Endothelial cell of umbilical vein (primary cell): ENCODE results near the gene DTL. TPM values are rescaled to one million over a fixed set of nuclear protein-coding genes. Genes with fewer than 3 reads are reported as not detected.

Experiments used
- BruUV-seq: library from RNA; stranded (reverse); fragments of 400-500 nt; replicated peaks from 2 replicates; lab custom pipeline; 2021; lab: Mats Ljungman, UMichigan
- CTCF ChIA-PET: fragments of 300-600, 350-600 bp; sonication (Branson Sonifier 250); formaldehyde crosslinking; loops from one replicate; lab custom pipeline; 2021; ENCODE audit warnings: antibody characterized with exemption, inconsistent platforms; lab: Charles Lee
- POLR2A ChIA-PET: fragments of 300-600, 350-600 bp; sonication (Branson Sonifier 250); formaldehyde crosslinking; loops from one replicate; lab custom pipeline; 2021; ENCODE audit warnings: antibody characterized with exemption, inconsistent platforms; lab: Charles Lee
- DNase-seq: peaks from one replicate; pipeline ENCODE4 v3.0.0-alpha.2; 2011; ENCODE audit warnings: low read depth, low spot score
- FAIRE-seq: peaks from 2 replicates; lab custom pipeline; 2011; peaks lifted over from hg19 to GRCh38; lab: Jason Lieb, UNC
- H2AFZ ChIP-seq: 2 replicates; pipeline ENCODE4 v1.6.0; 2012; ENCODE audit warnings: low read depth, low read length, control low read depth, inconsistent platforms
- H3K27ac ChIP-seq: 2 replicates; pipeline ENCODE4 v1.5.1; 2011; ENCODE audit warnings: low read depth, mild to moderate bottlenecking, control low read depth, low read length, moderate library complexity; ENCODE audit not compliant: insufficient read depth
- H3K27me3 ChIP-seq, 2 experiments: 2 replicates each; pipeline versions ENCODE4 v1.6.0 to v1.6.1; 2011; ENCODE audit warnings: low read length in 2 of 2, mixed read lengths in 1 of 2; ENCODE audit not compliant: control insufficient read depth in 2 of 2, insufficient read depth in 2 of 2
- H3K36me3 ChIP-seq, 2 experiments: 2 replicates in 1 of 2; 3 replicates in 1 of 2; pipeline ENCODE4 v1.5.1; 2011; ENCODE audit warnings: low read length in 2 of 2, mild to moderate bottlenecking in 1 of 2, moderate library complexity in 1 of 2; ENCODE audit not compliant: control insufficient read depth in 2 of 2, insufficient read depth in 2 of 2; ENCODE audit errors: extremely low read depth in 1 of 2
- H3K4me1 ChIP-seq: 3 replicates; pipeline ENCODE4 v1.5.1; 2011; ENCODE audit warnings: mild to moderate bottlenecking, low read length; ENCODE audit not compliant: control insufficient read depth, insufficient read depth; ENCODE audit errors: extremely low read depth
- H3K4me2 ChIP-seq: 2 replicates; pipeline ENCODE4 v1.6.1; 2011; ENCODE audit warnings: low read length, control low read depth, mixed read lengths; ENCODE audit not compliant: insufficient read depth
- H3K4me3 ChIP-seq, 3 experiments: fragments of 200-600 bp in 1 of 3; sonication (generic), shearing (Covaris generic) in 1 of 3; replicated peaks in 1 of 3; 2 replicates each; pipeline ENCODE4 v1.5.1; 2011 to 2016; ENCODE audit warnings: control low read depth in 3 of 3, low read length in 3 of 3, mild to moderate bottlenecking in 2 of 3, inconsistent platforms in 1 of 3, low read depth in 1 of 3, moderate library complexity in 1 of 3; ENCODE audit not compliant: insufficient read depth in 1 of 3
- H3K79me2 ChIP-seq: 2 replicates; pipeline ENCODE4 v1.6.0; 2012; ENCODE audit warnings: low read length, inconsistent platforms; ENCODE audit not compliant: control insufficient read depth, insufficient read depth
- H3K9ac ChIP-seq: replicated peaks from 2 replicates; pipeline ENCODE3; 2011; ENCODE audit warnings: low read length, control low read depth; ENCODE audit not compliant: insufficient read depth; ENCODE audit errors: extremely low read depth
- H3K9me1 ChIP-seq: replicated peaks from 3 replicates; pipeline ENCODE4 v1.6.0; 2011; ENCODE audit warnings: mild to moderate bottlenecking, low read length; ENCODE audit not compliant: control insufficient read depth, insufficient read depth; ENCODE audit errors: extremely low read depth
- H3K9me3 ChIP-seq: replicated peaks from 2 replicates; pipeline ENCODE4 v1.5.1; 2012; ENCODE audit warnings: low read length, inconsistent platforms; ENCODE audit not compliant: control insufficient read depth, insufficient read depth
- H4K20me1 ChIP-seq: replicated peaks from 2 replicates; pipeline ENCODE3; 2011; ENCODE audit warnings: mild to moderate bottlenecking, low read length; ENCODE audit not compliant: control insufficient read depth, insufficient read depth; ENCODE audit errors: extremely low read depth
- EZH2 ChIP-seq: IDR thresholded peaks from 2 replicates; pipeline ENCODE4 v1.6.1; 2012; ENCODE audit warnings: borderline replicate concordance, low read depth, mild to moderate bottlenecking, moderate library complexity, low read length, inconsistent platforms; ENCODE audit not compliant: severe bottlenecking
- FOS ChIP-seq: IDR thresholded peaks from 2 replicates; pipeline ENCODE4 v1.6.1; 2011; ENCODE audit warnings: mild to moderate bottlenecking, low read length, moderate library complexity, borderline replicate concordance; ENCODE audit not compliant: insufficient read depth
- GATA2 ChIP-seq: IDR thresholded peaks from 2 replicates; pipeline ENCODE4 v1.7.0; 2011; ENCODE audit warnings: low read depth, mild to moderate bottlenecking, moderate library complexity, mixed read lengths, low read length; ENCODE audit not compliant: insufficient read length, insufficient read depth
- JUN ChIP-seq: IDR thresholded peaks from 2 replicates; pipeline ENCODE4 v1.6.1; 2011; ENCODE audit warnings: borderline replicate concordance, low read depth; ENCODE audit not compliant: insufficient read length, insufficient read depth
- MYC ChIP-seq: IDR thresholded peaks from one replicate; pipeline ENCODE4 v1.6.1; 2011; ENCODE audit warnings: mild to moderate bottlenecking, low read depth, low read length
- dilution Hi-C: fragments of 300-500 bp; cut with MboI; formaldehyde crosslinking; loops from one replicate; pipeline ENCODE4 v1.15.0; 2019; ENCODE audit warnings: low sequenced_read_pairs; ENCODE audit not compliant: extremely low pct_ligation_motif_present
- intact Hi-C: fragments of 100-400 bp; cut with micrococcal nuclease; formaldehyde crosslinking; loops from one replicate; pipeline ENCODE4 v1.10.0; 2022
- polyA plus RNA-seq, 4 experiments: library from polyadenylated mRNA; depleted of rRNA in 3 of 4; stranded (reverse) in 3 of 4; unstranded in 1 of 4; fragments of >200 nt; gene quantifications; 2 replicates each; pipeline versions ENCODE4 v1.2.1 to v1.2.3, GENCODE V29; 2011 to 2012; ENCODE audit warnings: missing spikeins in 1 of 4
- total RNA-seq: library from RNA; stranded (reverse); gene quantifications from 2 replicates; pipeline ENCODE4 v1.2.3, GENCODE V29; 2021
- TF ChIP-seq, protein P1 (sequence below), 2 donors: IDR thresholded peaks; 1 replicate in 1 of 2; 2 replicates in 1 of 2; pipeline ENCODE4 v1.5.1; 2011; ENCODE audit warnings: low read length in 2 of 2, mild to moderate bottlenecking in 2 of 2, moderate library complexity in 2 of 2, control low read depth in 1 of 2, inconsistent platforms in 1 of 2, low read depth in 1 of 2; ENCODE audit not compliant: insufficient read depth in 1 of 2; ENCODE audit errors: extremely low read depth in 1 of 2

DTL gene
- total and polyA plus RNA-seq, 2 donors (not counting 3 experiments of a cell fraction or from before 2014, with no cell fraction given), result 11.2 to 26.5 TPM

DNA sequence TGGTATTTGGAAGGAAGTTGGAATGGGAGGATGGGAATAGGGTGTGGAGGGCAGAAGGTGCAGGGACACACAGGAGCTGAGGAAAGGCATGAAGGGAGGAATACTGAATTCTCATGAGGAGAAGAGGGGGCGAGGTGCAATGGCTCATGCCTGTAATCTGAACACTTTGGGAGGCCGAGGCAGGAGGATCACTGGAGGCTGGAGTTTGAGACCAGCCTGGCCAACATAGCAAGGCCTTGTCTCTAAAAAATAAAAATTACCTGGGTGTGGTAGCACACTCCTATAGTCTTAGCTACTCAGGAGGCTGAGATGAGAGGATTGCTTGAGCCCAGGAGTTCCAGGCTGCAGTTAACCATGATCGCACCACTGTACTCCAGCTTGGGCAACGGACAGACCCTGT, 117.3 kb downstream of the DTL start:
- H2AFZ ChIP-seq, result no peak overlapping the region
- H3K4me3 ChIP-seq, result no peak overlapping the region
- no peak overlapping the region for H3K9ac ChIP-seq
- no peaks in the 10 kb centered on the region for H3K27me3 ChIP-seq
- DNase-seq (no peak), FAIRE-seq (no peak)
- no peaks in the 10 kb centered on the region for H3K9me1 ChIP-seq
- dilution Hi-C loops, result no loop called here
- CTCF ChIA-PET, result interaction anchor here (1.1 to 3.3 kb wide), 6 partner anchors 9 to 117 kb away, joined by 3 to 19 read pairs (median 5); partner anchors contain the start of genes DTL and INTS7
- intact Hi-C loops, result loop anchor here (2.0 kb wide), 1 partner anchor 14 kb away; no protein-coding TSS in a partner anchor
- H3K4me2 ChIP-seq, result no peak overlapping the region
- no peaks in the 10 kb centered on the region for H3K79me2 ChIP-seq
- TF ChIP-seq EZH2, result no peak
- TF ChIP-seq GATA2, result no peak
- TF ChIP-seq, protein P1, sequence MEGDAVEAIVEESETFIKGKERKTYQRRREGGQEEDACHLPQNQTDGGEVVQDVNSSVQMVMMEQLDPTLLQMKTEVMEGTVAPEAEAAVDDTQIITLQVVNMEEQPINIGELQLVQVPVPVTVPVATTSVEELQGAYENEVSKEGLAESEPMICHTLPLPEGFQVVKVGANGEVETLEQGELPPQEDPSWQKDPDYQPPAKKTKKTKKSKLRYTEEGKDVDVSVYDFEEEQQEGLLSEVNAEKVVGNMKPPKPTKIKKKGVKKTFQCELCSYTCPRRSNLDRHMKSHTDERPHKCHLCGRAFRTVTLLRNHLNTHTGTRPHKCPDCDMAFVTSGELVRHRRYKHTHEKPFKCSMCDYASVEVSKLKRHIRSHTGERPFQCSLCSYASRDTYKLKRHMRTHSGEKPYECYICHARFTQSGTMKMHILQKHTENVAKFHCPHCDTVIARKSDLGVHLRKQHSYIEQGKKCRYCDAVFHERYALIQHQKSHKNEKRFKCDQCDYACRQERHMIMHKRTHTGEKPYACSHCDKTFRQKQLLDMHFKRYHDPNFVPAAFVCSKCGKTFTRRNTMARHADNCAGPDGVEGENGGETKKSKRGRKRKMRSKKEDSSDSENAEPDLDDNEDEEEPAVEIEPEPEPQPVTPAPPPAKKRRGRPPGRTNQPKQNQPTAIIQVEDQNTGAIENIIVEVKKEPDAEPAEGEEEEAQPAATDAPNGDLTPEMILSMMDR (IDR thresholded peaks at IDR 0.05; ENCODE audit: extremely low read depth in 1 of 2, insufficient read depth in 1 of 2, low read depth in 1 of 2, low read length in 2 of 2), result no peak
- no peak for TF ChIP-seq FOS
- no peak for TF ChIP-seq MYC
- no peak for TF ChIP-seq JUN
- no peaks in the 10 kb centered on the region for H3K9me3 ChIP-seq
- peaks cover 10% of the 10 kb centered on the region for H3K4me1 ChIP-seq
- H4K20me1 ChIP-seq, result no peaks in the 10 kb centered on the region
- H3K27ac ChIP-seq, result no peak overlapping the region
- H3K36me3 ChIP-seq, result no peaks in the 10 kb centered on the region
- POLR2A ChIA-PET, result interaction anchor here (1.4 kb wide), 1 partner anchor 14 kb away, joined by 4 read pairs; no protein-coding TSS in a partner anchor
- no TSS peak for BruUV-seq
